ENCODE measurements around the gene ENG. TPM values are rescaled to one million over a fixed set of nuclear protein-coding genes. Genes with fewer than 3 reads are reported as not detected.
"Not testable (repeated sequence)": the region's sequence is repeated elsewhere in the genome, so short reads cannot be mapped to it uniquely, and the experiment has no call there.

The ENG gene
- total RNA-seq, 1 donor from 2014 or later = 323 TPM

GRCh38 chr9:127884427-127884911 is 30.0 kb upstream of the ENG start:
- Histone ChIP-seq H3K27ac (peak overlapping the region; percentile 31), H3K9me3 (no peaks in the 10 kb centered on the region), H3K4me1 (peaks cover 8% of the 10 kb centered on the region), H3K36me3 (peaks cover 49% of the 10 kb centered on the region), H3K4me3 (no peak overlapping the region), H3K27me3 (ENCODE audit: low read depth) (no peaks in the 10 kb centered on the region)
- DNase-seq = peak; percentile 52
- no peak for TF ChIP-seq CTCF (IDR thresholded peaks at IDR 0.05)
- intact Hi-C loops (cut with DNase I) = no loop called here
- peak; percentile 32 to 39 for ATAC-seq

- intact Hi-C loops (cut with DNase I) = no loop called here
- H3K27ac ChIP-seq = no peak overlapping the region
- H3K9me3 ChIP-seq = no peaks in the 10 kb centered on the region
- peaks cover 8% of the 10 kb centered on the region for H3K4me1 ChIP-seq
- peak in 1 of 2 donors; percentile 4 for ATAC-seq
- DNase-seq = no peak
- no peaks in the 10 kb centered on the region for H3K27me3 ChIP-seq (ENCODE audit: low read depth)
- TF ChIP-seq CTCF (IDR thresholded peaks at IDR 0.05) = no peak
- no peak overlapping the region for H3K4me3 ChIP-seq
- H3K36me3 ChIP-seq = peaks cover 44% of the 10 kb centered on the region
These were observed 29.5 kb upstream of the ENG start for GRCh38 chr9:127883959-127884358.

- ATAC-seq; H3K9me3 ChIP-seq; intact Hi-C loops (cut with DNase I): not testable (repeated sequence)
These were observed 27.3 kb upstream of the ENG start for GRCh38 chr9:127881715-127882114.

GRCh38 chr9:127880143-127880542 is 25.7 kb upstream of the ENG start:
- Histone ChIP-seq H3K27ac (no peak overlapping the region), H3K4me3 (no peak overlapping the region), H3K27me3 (ENCODE audit: low read depth) (no peaks in the 10 kb centered on the region), H3K36me3 (peaks cover 7% of the 10 kb centered on the region), H3K4me1 (peaks cover 40% of the 10 kb centered on the region), H3K9me3 (no peaks in the 10 kb centered on the region)
- ATAC-seq (no peak), DNase-seq (no peak)
- intact Hi-C loops (cut with DNase I) = no loop called here
- no peak for TF ChIP-seq CTCF (IDR thresholded peaks at IDR 0.05)

More at GRCh38 chr9:127881715-127882114, 27.3 kb upstream of the ENG start:
- not testable (repeated sequence) for H3K4me3 ChIP-seq; H3K27ac ChIP-seq; H3K27me3 ChIP-seq (ENCODE audit: low read depth); DNase-seq
- Histone ChIP-seq H3K36me3 (peaks cover 23% of the 10 kb centered on the region), H3K4me1 (peaks cover 27% of the 10 kb centered on the region)

- ATAC-seq (peak; percentile 2 to 3), DNase-seq (no peak)
- H3K27me3 ChIP-seq (ENCODE audit: low read depth) = no peaks in the 10 kb centered on the region
- intact Hi-C loops (cut with DNase I) = no loop called here
- no peaks in the 10 kb centered on the region for H3K36me3 ChIP-seq
- no peak for TF ChIP-seq CTCF (IDR thresholded peaks at IDR 0.05)
- H3K27ac ChIP-seq = no peak overlapping the region
- H3K4me3 ChIP-seq = no peak overlapping the region
- peaks cover 45% of the 10 kb centered on the region for H3K4me1 ChIP-seq
- H3K9me3 ChIP-seq = no peaks in the 10 kb centered on the region
These were observed 24.4 kb upstream of the ENG start for GRCh38 chr9:127878652-127879390.

GRCh38 chr9:127878001-127878651 is 23.7 kb upstream of the ENG start:
- DNase-seq (no peak), ATAC-seq (no peak)
- TF ChIP-seq CTCF (IDR thresholded peaks at IDR 0.05) = no peak
- Histone ChIP-seq H3K27ac (peak overlapping the region; percentile 78), H3K9me3 (no peaks in the 10 kb centered on the region), H3K27me3 (ENCODE audit: low read depth) (no peaks in the 10 kb centered on the region), H3K36me3 (peaks cover under 1% of the 10 kb centered on the region), H3K4me3 (peak overlapping the region; percentile 67), H3K4me1 (peaks cover 52% of the 10 kb centered on the region)
- intact Hi-C loops (cut with DNase I) = no loop called here
